A673 (cell line): ENCODE results near the gene TAF9. TPM values are rescaled to one million over a fixed set of nuclear protein-coding genes. Genes with fewer than 3 reads are reported as not detected.
"Not testable (repeated sequence)": the region's sequence is repeated elsewhere in the genome, so short reads cannot be mapped to it uniquely, and the experiment has no call there.

Experiments
- BruUV-seq: library from RNA; stranded (reverse); fragments of 400-500 nt; replicated peaks from 2 replicates; lab custom pipeline; 2021; lab: Mats Ljungman, UMichigan
- CTCF ChIA-PET: fragments of 300-600 bp; sonication (Branson Sonifier 250); formaldehyde crosslinking; loops from one replicate; lab custom pipeline; 2022; ENCODE audit warnings: antibody characterized with exemption; lab: Charles Lee
- POLR2A ChIA-PET: fragments of 300-600 bp; sonication (Branson Sonifier 250); formaldehyde crosslinking; loops from one replicate; lab custom pipeline; 2022; ENCODE audit warnings: antibody characterized with exemption; ENCODE audit not compliant: low non-redundant PET; lab: Charles Lee
- DNase-seq: peaks from one replicate; pipeline ENCODE4 v3.0.0-alpha.2; 2015; ENCODE audit warnings: low spot score
- H3K27ac ChIP-seq: fragments of 200-600 bp; sonication (generic); 2 replicates; pipeline ENCODE4 v1.5.1; 2016; ENCODE audit warnings: mixed run types, low read depth, mild to moderate bottlenecking, mixed read lengths, antibody characterized with exemption, low read length; ENCODE audit not compliant: poor library complexity, severe bottlenecking
- H3K27me3 ChIP-seq: fragments of 200-600 bp; sonication (generic); replicated peaks from 2 replicates; pipeline ENCODE4 v1.6.1; 2017; ENCODE audit warnings: mixed run types, low read depth, mild to moderate bottlenecking, mixed read lengths, antibody characterized with exemption, low read length; ENCODE audit not compliant: insufficient read depth, poor library complexity
- H3K36me3 ChIP-seq: fragments of 200-600 bp; sonication (generic); 2 replicates; pipeline ENCODE4 v1.6.1; 2016; ENCODE audit warnings: mixed run types, mild to moderate bottlenecking, mixed read lengths, antibody characterized with exemption, low read length; ENCODE audit not compliant: insufficient read depth, poor library complexity, severe bottlenecking
- H3K4me1 ChIP-seq: fragments of 200-600 bp; sonication (generic); 2 replicates; pipeline ENCODE4 v1.6.1; 2017; ENCODE audit warnings: mixed run types, mild to moderate bottlenecking, mixed read lengths, antibody characterized with exemption, low read length; ENCODE audit not compliant: insufficient read depth, poor library complexity, severe bottlenecking
- H3K4me3 ChIP-seq: fragments of 200-600 bp; sonication (generic); 2 replicates; pipeline ENCODE4 v1.5.1; 2016; ENCODE audit warnings: low read depth, mixed run types, mild to moderate bottlenecking, mixed read lengths, low read length; ENCODE audit not compliant: poor library complexity, severe bottlenecking
- H3K9me3 ChIP-seq: fragments of 200-600 bp; sonication (generic); 2 replicates; pipeline ENCODE4 v1.6.1; 2016; ENCODE audit warnings: mixed run types, low read depth, mild to moderate bottlenecking, mixed read lengths, antibody characterized with exemption, low read length; ENCODE audit not compliant: poor library complexity, severe bottlenecking
- EZH2 ChIP-seq: fragments of 200-600 bp; sonication (generic); IDR thresholded peaks from 2 replicates; pipeline ENCODE4 v1.6.1; 2017; ENCODE audit warnings: borderline replicate concordance, low read depth, mild to moderate bottlenecking, mixed read lengths, antibody characterized with exemption, low read length; ENCODE audit not compliant: poor library complexity, severe bottlenecking
- intact Hi-C: fragments of 100-400 bp; cut with micrococcal nuclease; formaldehyde crosslinking; loops from one replicate; pipeline ENCODE4 v1.10.0; 2022; ENCODE audit not compliant: unreplicated experiment
- total RNA-seq: library from RNA; stranded (reverse); gene quantifications from 2 replicates; pipeline ENCODE4 v1.2.3, GENCODE V29; 2021
- TF ChIP-seq, protein P1 (sequence below): fragments of 300-800, 200-600 bp; sonication (generic); conservative IDR thresholded peaks from 2 replicates; pipeline ENCODE4 v1.5.1; 2017; ENCODE audit warnings: low read depth, mild to moderate bottlenecking, antibody characterized with exemption, low read length, moderate library complexity, mixed read lengths

The TAF9 gene
- total RNA-seq, 1 experiment from 2014 or later, result 91.4 TPM

DNA sequence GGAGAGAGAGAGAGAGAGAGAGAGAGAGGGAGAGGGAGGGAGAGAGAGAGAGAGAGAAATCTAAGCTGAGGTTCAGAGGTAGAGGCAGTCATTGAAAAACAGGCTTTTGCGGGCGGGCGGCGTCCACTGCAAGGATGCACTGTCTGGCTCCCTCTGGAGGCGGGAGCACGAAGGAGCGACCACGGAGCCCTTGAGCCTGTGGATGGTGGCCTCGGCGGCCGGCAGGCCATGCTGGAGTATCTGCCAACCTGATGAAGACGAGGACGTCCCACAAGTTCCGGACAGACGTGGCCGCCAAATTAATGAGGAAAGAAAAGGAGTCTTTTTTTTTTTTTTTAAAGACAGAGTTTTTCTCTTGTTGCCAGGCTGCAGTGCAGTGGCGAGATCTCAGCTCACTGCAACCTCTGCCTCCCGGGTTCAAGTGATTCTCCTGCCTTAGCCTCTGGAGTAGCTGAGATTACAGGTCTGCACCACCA is 34.5 kb downstream of the TAF9 start:
- no peak overlapping the region for H3K4me3 ChIP-seq
- H3K27ac ChIP-seq, result no peak overlapping the region
- H3K36me3 ChIP-seq, result no peaks in the 10 kb centered on the region
- POLR2A ChIA-PET, result no interaction called here
- H3K4me1 ChIP-seq, result no peaks in the 10 kb centered on the region
- intact Hi-C loops, result loop anchor here (5.0 to 10.0 kb wide), 2 partner anchors 243 to 310 kb away; partner anchors contain the start of gene SLC30A5
- CTCF ChIA-PET, result interaction anchor here (0.6 to 1.7 kb wide), 7 partner anchors 21 to 292 kb away, joined by 3 to 17 read pairs (median 5); partner anchors contain the start of gene SLC30A5
- BruUV-seq, result no TSS peak
- H3K9me3 ChIP-seq, result no peaks in the 10 kb centered on the region
- DNase-seq, result peak; percentile 86
- no peak for TF ChIP-seq EZH2
- TF ChIP-seq, protein P1, sequence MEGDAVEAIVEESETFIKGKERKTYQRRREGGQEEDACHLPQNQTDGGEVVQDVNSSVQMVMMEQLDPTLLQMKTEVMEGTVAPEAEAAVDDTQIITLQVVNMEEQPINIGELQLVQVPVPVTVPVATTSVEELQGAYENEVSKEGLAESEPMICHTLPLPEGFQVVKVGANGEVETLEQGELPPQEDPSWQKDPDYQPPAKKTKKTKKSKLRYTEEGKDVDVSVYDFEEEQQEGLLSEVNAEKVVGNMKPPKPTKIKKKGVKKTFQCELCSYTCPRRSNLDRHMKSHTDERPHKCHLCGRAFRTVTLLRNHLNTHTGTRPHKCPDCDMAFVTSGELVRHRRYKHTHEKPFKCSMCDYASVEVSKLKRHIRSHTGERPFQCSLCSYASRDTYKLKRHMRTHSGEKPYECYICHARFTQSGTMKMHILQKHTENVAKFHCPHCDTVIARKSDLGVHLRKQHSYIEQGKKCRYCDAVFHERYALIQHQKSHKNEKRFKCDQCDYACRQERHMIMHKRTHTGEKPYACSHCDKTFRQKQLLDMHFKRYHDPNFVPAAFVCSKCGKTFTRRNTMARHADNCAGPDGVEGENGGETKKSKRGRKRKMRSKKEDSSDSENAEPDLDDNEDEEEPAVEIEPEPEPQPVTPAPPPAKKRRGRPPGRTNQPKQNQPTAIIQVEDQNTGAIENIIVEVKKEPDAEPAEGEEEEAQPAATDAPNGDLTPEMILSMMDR, result peak; percentile 83
- no peaks in the 10 kb centered on the region for H3K27me3 ChIP-seq

DNA sequence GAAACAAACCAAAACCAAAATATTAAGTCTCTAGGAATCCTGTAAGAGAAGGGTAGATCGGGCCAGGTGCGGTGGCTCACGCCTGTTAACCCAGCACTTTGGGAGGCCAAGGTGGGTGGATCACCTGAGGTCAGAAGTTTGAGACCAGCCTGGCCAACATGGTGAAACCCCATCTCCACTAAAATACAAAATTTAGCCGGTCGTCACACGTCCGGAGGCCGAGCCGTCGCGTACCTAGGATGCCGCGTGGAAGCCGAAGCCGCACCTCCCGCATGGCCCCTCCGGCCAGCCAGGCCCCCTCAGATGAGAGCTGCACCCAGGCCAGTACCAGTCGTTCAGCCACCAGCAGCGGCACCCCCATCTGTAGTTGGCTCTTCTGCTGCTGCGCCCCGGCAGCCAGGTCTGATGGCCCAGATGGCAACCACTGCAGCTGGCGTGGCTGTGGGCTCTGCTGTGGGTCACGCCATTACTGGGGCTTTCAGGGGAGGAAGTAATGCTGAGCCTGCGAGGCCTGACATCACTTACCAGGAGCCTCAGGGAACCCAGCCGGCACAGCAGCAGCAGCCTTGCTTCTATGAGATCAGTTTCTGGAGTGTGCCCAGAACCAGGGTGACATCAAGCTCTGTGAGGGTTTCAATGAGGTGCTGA is 35.5 kb downstream of the TAF9 start:
- DNase-seq, H3K4me1 ChIP-seq, H3K27me3 ChIP-seq, POLR2A ChIA-PET, H3K36me3 ChIP-seq, H3K27ac ChIP-seq, BruUV-seq, H3K4me3 ChIP-seq, H3K9me3 ChIP-seq: not testable (repeated sequence)
- intact Hi-C loops, result loop anchor here (5.0 to 10.0 kb wide), 2 partner anchors 241 to 309 kb away; partner anchors contain the start of gene SLC30A5
- CTCF ChIA-PET, result interaction anchor here (0.6 to 1.7 kb wide), 5 partner anchors 35 to 466 kb away, joined by 3 to 17 read pairs (median 4); partner anchors contain the start of gene SLC30A5

DNA sequence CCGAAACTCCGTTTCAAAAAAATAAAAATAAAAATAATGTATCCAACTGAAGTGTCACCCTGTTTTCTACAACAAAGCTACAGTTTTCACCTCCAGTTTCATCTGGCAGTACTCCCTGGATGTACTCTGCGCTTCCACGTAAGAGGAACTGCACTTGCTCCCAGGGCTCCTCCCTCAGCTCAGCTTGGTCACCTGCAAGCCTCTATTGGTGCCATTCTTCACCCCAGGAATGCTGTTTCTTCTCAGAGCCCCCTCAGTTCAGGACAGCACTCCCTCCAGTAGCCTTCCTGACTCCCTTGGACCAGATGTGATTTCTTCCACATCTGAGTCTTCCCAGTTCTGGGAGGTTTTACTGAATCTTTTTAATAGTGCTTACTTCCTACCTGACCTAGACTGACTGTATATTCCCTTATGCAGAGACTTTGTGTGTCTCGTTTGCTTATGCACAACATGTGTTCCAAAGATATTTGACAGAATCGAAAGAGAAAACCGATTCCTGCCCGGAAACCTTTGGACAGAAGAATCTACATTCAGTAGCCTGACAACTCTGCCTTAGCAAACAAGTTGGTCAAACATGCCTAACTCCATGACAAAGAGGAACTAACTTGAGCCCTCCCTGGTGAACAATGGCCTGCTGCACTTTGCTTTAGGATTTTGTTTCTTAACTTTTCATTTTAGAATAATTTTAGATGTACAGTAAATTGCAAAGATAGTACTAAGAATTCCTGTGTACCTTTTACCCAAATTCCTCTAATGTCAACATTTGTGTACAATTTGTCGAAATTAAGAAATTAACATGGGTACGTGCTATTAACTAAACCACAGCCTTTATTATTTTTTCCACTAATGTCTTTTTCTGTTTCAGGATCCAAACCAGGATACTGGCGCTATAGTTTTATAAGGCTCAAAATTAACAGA is 37.5 kb downstream of the TAF9 start:
- no peak for DNase-seq
- ChIA-PET POLR2A (no interaction called here), CTCF (no interaction called here)
- Histone ChIP-seq H3K36me3 (no peaks in the 10 kb centered on the region), H3K27ac (no peak overlapping the region), H3K4me1 (no peaks in the 10 kb centered on the region), H3K27me3 (no peaks in the 10 kb centered on the region), H3K4me3 (peak overlapping the region; percentile 64), H3K9me3 (no peaks in the 10 kb centered on the region)
- BruUV-seq, result TSS peak; percentile 66
- TF ChIP-seq EZH2, result no peak
- TF ChIP-seq, protein P1, result no peak
- intact Hi-C loops, result loop anchor here (5.0 to 10.0 kb wide), 2 partner anchors 239 to 307 kb away; partner anchors contain the start of gene SLC30A5
